K562 (cell line): ENCODE data around the gene RAPSN. TPM values are rescaled to one million over a fixed set of nuclear protein-coding genes. Genes with fewer than 3 reads are reported as not detected.

Experiments
- ATAC-seq: fragments of 200-7000 bp; cut with Tn5 transposase; 3 replicates; pipeline ENCODE4 v1.9.1; 2020; ENCODE audit warnings: moderate library complexity
- BruUV-seq: library from RNA; stranded (reverse); fragments of 400-500 nt; replicated peaks from 2 replicates; lab custom pipeline; 2021; lab: Mats Ljungman, UMichigan
- CTCF ChIA-PET: fragments of 300-600 bp; formaldehyde crosslinking; extraction: SDS; loops from one replicate; lab custom pipeline; 2021; ENCODE audit warnings: low intra/inter-chr PET ratio; lab: Yijun Ruan, JAX
- POLR2A ChIA-PET: fragments of 300-600, 350-650 bp; sonication (Branson Sonifier 250); formaldehyde crosslinking; extraction: SDS; loops from one replicate; lab custom pipeline; 2021; ENCODE audit warnings: antibody characterized with exemption, inconsistent platforms; lab: Yijun Ruan, JAX
- DNase-seq, 4 experiments: peaks; one replicate each; pipeline versions ENCODE4 v3.0.0 to v3.0.0-alpha.2; 2011 to 2018; ENCODE audit warnings: low spot score in 3 of 4, mixed read lengths in 3 of 4; ENCODE audit errors: extremely low read depth in 1 of 4
- FAIRE-seq: peaks from 2 replicates; lab custom pipeline; 2011; peaks lifted over from hg19 to GRCh38; lab: Jason Lieb, UNC
- H2AFZ ChIP-seq: 2 replicates; pipeline ENCODE4 v1.6.0; 2011; ENCODE audit warnings: low read depth, low read length, control low read depth, inconsistent platforms
- H3K27ac ChIP-seq: fragments of 200-600 bp; 3 replicates; pipeline ENCODE4 v1.8.0; 2011; ENCODE audit warnings: low read depth, mild to moderate bottlenecking, control low read depth, inconsistent platforms, low read length, moderate library complexity, mixed read lengths; ENCODE audit errors: extremely low read depth
- H3K27me3 ChIP-seq, 2 experiments: fragments of 300-600 bp in 1 of 2; 2 replicates in 1 of 2; 3 replicates in 1 of 2; pipeline versions ENCODE4 v1.6.0 to v1.8.0; 2011; ENCODE audit warnings: inconsistent platforms in 2 of 2, low read length in 2 of 2, mild to moderate bottlenecking in 1 of 2, mixed read lengths in 1 of 2, moderate library complexity in 1 of 2; ENCODE audit not compliant: control insufficient read depth in 2 of 2, insufficient read depth in 2 of 2
- H3K36me3 ChIP-seq: fragments of 300-600 bp; 3 replicates; pipeline ENCODE4 v1.8.0; 2011; ENCODE audit warnings: mild to moderate bottlenecking, low read length, inconsistent platforms; ENCODE audit not compliant: control insufficient read depth, insufficient read depth
- H3K4me1 ChIP-seq, 2 experiments: fragments of 200-600 bp in 1 of 2; replicated peaks in 1 of 2; 2 replicates in 1 of 2; 3 replicates in 1 of 2; pipeline versions ENCODE4 v1.5.1 to v1.8.0; 2011; ENCODE audit warnings: inconsistent platforms in 2 of 2, low read length in 2 of 2, mild to moderate bottlenecking in 1 of 2, mixed read lengths in 1 of 2, moderate library complexity in 1 of 2; ENCODE audit not compliant: control insufficient read depth in 2 of 2, insufficient read depth in 2 of 2
- H3K4me2 ChIP-seq: 2 replicates; pipeline ENCODE4 v1.6.1; 2011; ENCODE audit warnings: low read length, control low read depth, inconsistent platforms, mixed read lengths; ENCODE audit not compliant: insufficient read depth
- H3K4me3 ChIP-seq: fragments of 200-600 bp; sonication (generic), shearing (Covaris generic); 2 replicates; pipeline ENCODE4 v1.5.1; 2016; ENCODE audit warnings: control low read depth, inconsistent platforms
- H3K79me2 ChIP-seq: fragments of 200-600 bp; 3 replicates; pipeline ENCODE4 v1.8.0; 2011; ENCODE audit warnings: low read length, inconsistent platforms; ENCODE audit not compliant: control insufficient read depth, insufficient read depth
- H3K9ac ChIP-seq, 2 experiments: 2 replicates each; pipeline versions ENCODE4 v1.6.0 to v1.6.1; 2011; ENCODE audit warnings: low read depth in 2 of 2, low read length in 2 of 2, control low read depth in 1 of 2, inconsistent platforms in 1 of 2, mild to moderate bottlenecking in 1 of 2, mixed read lengths in 1 of 2; ENCODE audit not compliant: insufficient read depth in 1 of 2
- H3K9me1 ChIP-seq: one replicate; pipeline ENCODE4 v1.6.0; 2011; ENCODE audit warnings: inconsistent platforms, mild to moderate bottlenecking, low read length, moderate library complexity; ENCODE audit not compliant: control insufficient read depth, insufficient read depth
- H3K9me3 ChIP-seq: replicated peaks from 2 replicates; pipeline ENCODE4 v1.5.1; 2011; ENCODE audit warnings: low read depth, low read length, inconsistent platforms; ENCODE audit not compliant: control insufficient read depth, insufficient read depth
- H4K20me1 ChIP-seq: replicated peaks from 2 replicates; pipeline ENCODE4 v1.6.1; 2011; ENCODE audit warnings: low read length, inconsistent platforms, mixed read lengths; ENCODE audit not compliant: control insufficient read depth, insufficient read depth
- ETV6 ChIP-seq, 3 experiments: fragments of 150-350 bp in 1 of 3; sonication (generic) in 1 of 3; formaldehyde crosslinking in 1 of 3; IDR thresholded peaks; 2 replicates each; pipeline versions ENCODE4 v1.6.1 to v1.8.0; 2014 to 2022; ENCODE audit warnings: borderline replicate concordance in 2 of 3, low read depth in 2 of 3, antibody characterized with exemption in 1 of 3, low read length in 1 of 3, mild to moderate bottlenecking in 1 of 3, missing genetic modification reagents in 1 of 3
- FOXJ2 ChIP-seq: fragments of 200-800 bp; sonication (Bioruptor generic); IDR thresholded peaks from 2 replicates; pipeline ENCODE4 v1.6.1; 2016; ENCODE audit warnings: missing genetic modification characterization, missing compliant biosample characterization
- FOXP1 ChIP-seq: sonication (generic); formaldehyde crosslinking; IDR thresholded peaks from 2 replicates; pipeline ENCODE4 v1.8.0; 2022; ENCODE audit warnings: mild to moderate bottlenecking, missing genetic modification reagents
- HNRNPLL ChIP-seq: fragments of 200-400 bp; formaldehyde crosslinking; IDR thresholded peaks from 2 replicates; pipeline ENCODE4 v1.6.1; 2017; ENCODE audit warnings: low read length, low read depth, mild to moderate bottlenecking; ENCODE audit not compliant: poor library complexity, severe bottlenecking
- POLR2A ChIP-seq: fragments of 450-650 bp; conservative IDR thresholded peaks from 2 replicates; pipeline ENCODE4 v1.6.1; 2016
- POLR2G ChIP-seq: fragments of 200-400 bp; formaldehyde crosslinking; IDR thresholded peaks from 2 replicates; pipeline ENCODE4 v1.6.1; 2017; ENCODE audit warnings: low read depth, mild to moderate bottlenecking, antibody characterized with exemption, low read length, moderate library complexity
- RBFOX2 ChIP-seq: fragments of 200-400 bp; formaldehyde crosslinking; IDR thresholded peaks from 2 replicates; pipeline ENCODE4 v1.6.1; 2017; ENCODE audit warnings: low read depth, mild to moderate bottlenecking, low read length, moderate library complexity
- SIN3A ChIP-seq, 2 experiments: fragments of 150-350 bp in 1 of 2; IDR thresholded peaks; 2 replicates each; pipeline ENCODE4 v1.6.1; 2011 to 2016; ENCODE audit warnings: borderline replicate concordance in 2 of 2, low read depth in 2 of 2, low read length in 2 of 2, mild to moderate bottlenecking in 2 of 2, moderate library complexity in 2 of 2; ENCODE audit not compliant: control insufficient read depth in 1 of 2
- ZFPM2 ChIP-seq: fragments of 250-450 bp; sonication (Bioruptor Pico); IDR thresholded peaks from 2 replicates; pipeline ENCODE4 v1.5.1; 2022; ENCODE audit warnings: mild to moderate bottlenecking
- WGBS: fragments of 100-300 bp; shearing (Covaris generic); methylation state at CpG from one replicate; pipeline ENCODE4 v1.1.6; 2016; ENCODE audit warnings: low coverage, mixed read lengths; ENCODE audit not compliant: insufficient coverage; ENCODE audit errors: missing lambda C conversion rate; 5-methylcytosine and 5-hydroxymethylcytosine counted together
- in situ Hi-C: fragments of 300-500 bp; cut with MboI; formaldehyde crosslinking; loops from 4 replicates; pipeline ENCODE4 v1.15.0; 2018; ENCODE audit warnings: inconsistent platforms, mixed read lengths
- intact Hi-C: fragments of 100-400 bp; cut with micrococcal nuclease; formaldehyde crosslinking; loops from 2 replicates; pipeline ENCODE4 v1.14.2; 2022
- polyA plus RNA-seq, 8 experiments: library from polyadenylated mRNA; depleted of rRNA in 4 of 8; stranded (reverse) in 5 of 8; unstranded in 3 of 8; fragments of >200 nt; fragmentation: Nextera tagmentation in 2 of 8; fragmentation: Illumina TruSeq in 1 of 8; extraction: Ambion mirVana in 2 of 8; extraction: Trizol in 1 of 8; gene quantifications; 2 replicates each; pipeline versions ENCODE4 v1.2.1 to v1.2.3, GENCODE V29; 2011 to 2014; ENCODE audit warnings: inconsistent platforms in 1 of 8, missing spikeins in 1 of 8
- total RNA-seq, 7 experiments: library from RNA; depleted of rRNA in 6 of 7; stranded (reverse); fragments of >200 nt in 6 of 7; fragmentation: Illumina TruSeq in 2 of 7; extraction: Trizol in 2 of 7; gene quantifications; 2 replicates each; pipeline versions ENCODE4 v1.2.1 to v1.2.3, GENCODE V29; 2011 to 2021; ENCODE audit warnings: low replicate concordance in 1 of 7
- TF ChIP-seq, protein P1 (sequence below): sonication (generic); formaldehyde crosslinking; IDR thresholded peaks from 2 replicates; pipeline ENCODE4 v1.8.0; 2023; ENCODE audit warnings: missing genetic modification reagents, mild to moderate bottlenecking, borderline replicate concordance
- TF ChIP-seq, protein P2 (sequence below): sonication (generic); formaldehyde crosslinking; IDR thresholded peaks from 2 replicates; pipeline ENCODE4 v1.8.0; 2022; ENCODE audit warnings: mild to moderate bottlenecking, missing genetic modification reagents
- TF ChIP-seq, protein P3 (sequence below): fragments of 250-450 bp; sonication (Bioruptor Pico); IDR thresholded peaks from 2 replicates; pipeline ENCODE4 v1.8.0; 2021; ENCODE audit warnings: mild to moderate bottlenecking, moderate library complexity

Gene RAPSN
- total and polyA plus RNA-seq, 9 of the 15 experiments (the other 6 are each of a cell fraction or from before 2014, with no cell fraction given), result 0.06 to 0.11 TPM; not detected in 7

DNA sequence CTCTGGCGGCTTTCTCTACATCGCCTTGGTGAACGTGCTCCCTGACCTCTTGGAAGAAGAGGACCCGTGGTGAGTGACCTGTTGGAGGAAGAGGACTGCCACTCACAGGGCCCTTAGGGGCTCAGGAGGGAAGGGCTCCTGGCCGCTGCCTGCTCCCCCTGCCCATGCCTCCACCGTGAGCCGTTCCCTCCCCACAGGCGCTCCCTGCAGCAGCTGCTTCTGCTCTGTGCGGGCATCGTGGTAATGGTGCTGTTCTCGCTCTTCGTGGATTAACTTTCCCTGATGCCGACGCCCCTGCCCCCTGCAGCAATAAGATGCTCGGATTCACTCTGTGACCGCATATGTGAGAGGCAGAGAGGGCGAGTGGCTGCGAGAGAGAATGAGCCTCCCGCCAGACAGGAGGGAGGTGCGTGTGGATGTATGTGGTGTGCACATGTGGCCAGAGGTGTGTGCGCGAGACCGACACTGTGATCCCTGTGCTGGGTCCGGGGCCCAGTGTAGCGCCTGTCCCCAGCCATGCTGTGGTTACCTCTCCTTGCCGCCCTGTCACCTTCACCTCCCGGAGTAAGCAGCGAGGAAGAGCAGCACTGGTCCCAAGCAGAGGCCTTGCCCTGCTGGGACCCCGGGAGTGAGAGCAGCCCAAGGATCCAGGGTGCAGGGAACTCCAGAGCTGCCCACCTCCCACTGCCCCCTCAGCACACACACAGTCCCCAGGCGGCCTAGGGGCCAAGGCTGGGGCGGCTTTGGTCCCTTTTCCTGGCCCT, 33.7 kb downstream of the RAPSN start:
- BruUV-seq, result no TSS peak
- Histone ChIP-seq H3K4me3 (no peak overlapping the region), H3K9me3 (no peaks in the 10 kb centered on the region), H3K27ac (no peak overlapping the region), H3K4me2 (no peak overlapping the region), H3K79me2 (no peaks in the 10 kb centered on the region), H3K27me3 (no peaks in the 10 kb centered on the region), H3K9ac (peak overlapping the region in 1 of 2 experiments; percentile 55; a peak in 1 of 4 replicates), H2AFZ (no peak overlapping the region), H3K4me1 (peaks cover 0 to 53% of the 10 kb centered on the region in 2 experiments; a peak in 2 of 5 replicates), H4K20me1 (peaks cover 9% of the 10 kb centered on the region; the same call in 1 of the 2 replicates), H3K9me1 (peaks cover 10% of the 10 kb centered on the region), H3K36me3 (peaks cover 28% of the 10 kb centered on the region)
- POLR2A ChIA-PET, result interaction anchor here (2.9 kb wide), 1 partner anchor 11 kb away, joined by 23 read pairs; the partner anchor contains the start of gene PSMC3
- intact Hi-C loops (no loop called here), in situ Hi-C loops (no loop called here)
- DNase-seq (no peak), FAIRE-seq (no peak), ATAC-seq (peak; percentile 6; the same call in 2 of the 3 replicates)
- CTCF ChIA-PET, result interaction anchor here (0.7 kb wide), 1 partner anchor 61 kb away, joined by 3 read pairs; no protein-coding TSS in a partner anchor
- 83% methylated on average over 27 of the region's 31 CpGs for WGBS
- TF ChIP-seq ETV6 (IDR thresholded peaks at IDR 0.05; ENCODE audit: borderline replicate concordance in 1 of 2, low read depth in 2 of 2, low read length in 1 of 2) (no peak), ETV6 (CRISPR knock-in tag; IDR thresholded peaks at IDR 0.05; ENCODE audit: borderline replicate concordance) (no peak), ZFPM2 (CRISPR knock-in tag) (no peak), POLR2G (peak; percentile 75), FOXJ2 (tag) (no peak), FOXP1 (CRISPR knock-in tag) (0 out of 2 replicates have a peak, but pooled peaks have one; percentile 33), RBFOX2 (peak; percentile 16; the same call in 1 of the 2 replicates), POLR2A (peak; percentile 31; the same call in 1 of the 2 replicates), HNRNPLL (peak; percentile 35), SIN3A (IDR thresholded peaks at IDR 0.05; ENCODE audit: borderline replicate concordance in 2 of 2, control insufficient read depth in 1 of 2, low read depth in 2 of 2, low read length in 2 of 2) (no peak)
- TF ChIP-seq, protein P1, sequence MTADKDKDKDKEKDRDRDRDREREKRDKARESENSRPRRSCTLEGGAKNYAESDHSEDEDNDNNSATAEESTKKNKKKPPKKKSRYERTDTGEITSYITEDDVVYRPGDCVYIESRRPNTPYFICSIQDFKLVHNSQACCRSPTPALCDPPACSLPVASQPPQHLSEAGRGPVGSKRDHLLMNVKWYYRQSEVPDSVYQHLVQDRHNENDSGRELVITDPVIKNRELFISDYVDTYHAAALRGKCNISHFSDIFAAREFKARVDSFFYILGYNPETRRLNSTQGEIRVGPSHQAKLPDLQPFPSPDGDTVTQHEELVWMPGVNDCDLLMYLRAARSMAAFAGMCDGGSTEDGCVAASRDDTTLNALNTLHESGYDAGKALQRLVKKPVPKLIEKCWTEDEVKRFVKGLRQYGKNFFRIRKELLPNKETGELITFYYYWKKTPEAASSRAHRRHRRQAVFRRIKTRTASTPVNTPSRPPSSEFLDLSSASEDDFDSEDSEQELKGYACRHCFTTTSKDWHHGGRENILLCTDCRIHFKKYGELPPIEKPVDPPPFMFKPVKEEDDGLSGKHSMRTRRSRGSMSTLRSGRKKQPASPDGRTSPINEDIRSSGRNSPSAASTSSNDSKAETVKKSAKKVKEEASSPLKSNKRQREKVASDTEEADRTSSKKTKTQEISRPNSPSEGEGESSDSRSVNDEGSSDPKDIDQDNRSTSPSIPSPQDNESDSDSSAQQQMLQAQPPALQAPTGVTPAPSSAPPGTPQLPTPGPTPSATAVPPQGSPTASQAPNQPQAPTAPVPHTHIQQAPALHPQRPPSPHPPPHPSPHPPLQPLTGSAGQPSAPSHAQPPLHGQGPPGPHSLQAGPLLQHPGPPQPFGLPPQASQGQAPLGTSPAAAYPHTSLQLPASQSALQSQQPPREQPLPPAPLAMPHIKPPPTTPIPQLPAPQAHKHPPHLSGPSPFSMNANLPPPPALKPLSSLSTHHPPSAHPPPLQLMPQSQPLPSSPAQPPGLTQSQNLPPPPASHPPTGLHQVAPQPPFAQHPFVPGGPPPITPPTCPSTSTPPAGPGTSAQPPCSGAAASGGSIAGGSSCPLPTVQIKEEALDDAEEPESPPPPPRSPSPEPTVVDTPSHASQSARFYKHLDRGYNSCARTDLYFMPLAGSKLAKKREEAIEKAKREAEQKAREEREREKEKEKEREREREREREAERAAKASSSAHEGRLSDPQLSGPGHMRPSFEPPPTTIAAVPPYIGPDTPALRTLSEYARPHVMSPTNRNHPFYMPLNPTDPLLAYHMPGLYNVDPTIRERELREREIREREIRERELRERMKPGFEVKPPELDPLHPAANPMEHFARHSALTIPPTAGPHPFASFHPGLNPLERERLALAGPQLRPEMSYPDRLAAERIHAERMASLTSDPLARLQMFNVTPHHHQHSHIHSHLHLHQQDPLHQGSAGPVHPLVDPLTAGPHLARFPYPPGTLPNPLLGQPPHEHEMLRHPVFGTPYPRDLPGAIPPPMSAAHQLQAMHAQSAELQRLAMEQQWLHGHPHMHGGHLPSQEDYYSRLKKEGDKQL, result no peak
- TF ChIP-seq, protein P2, sequence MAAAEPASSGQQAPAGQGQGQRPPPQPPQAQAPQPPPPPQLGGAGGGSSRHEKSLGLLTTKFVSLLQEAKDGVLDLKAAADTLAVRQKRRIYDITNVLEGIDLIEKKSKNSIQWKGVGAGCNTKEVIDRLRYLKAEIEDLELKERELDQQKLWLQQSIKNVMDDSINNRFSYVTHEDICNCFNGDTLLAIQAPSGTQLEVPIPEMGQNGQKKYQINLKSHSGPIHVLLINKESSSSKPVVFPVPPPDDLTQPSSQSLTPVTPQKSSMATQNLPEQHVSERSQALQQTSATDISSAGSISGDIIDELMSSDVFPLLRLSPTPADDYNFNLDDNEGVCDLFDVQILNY, result no peak
- TF ChIP-seq, protein P3, sequence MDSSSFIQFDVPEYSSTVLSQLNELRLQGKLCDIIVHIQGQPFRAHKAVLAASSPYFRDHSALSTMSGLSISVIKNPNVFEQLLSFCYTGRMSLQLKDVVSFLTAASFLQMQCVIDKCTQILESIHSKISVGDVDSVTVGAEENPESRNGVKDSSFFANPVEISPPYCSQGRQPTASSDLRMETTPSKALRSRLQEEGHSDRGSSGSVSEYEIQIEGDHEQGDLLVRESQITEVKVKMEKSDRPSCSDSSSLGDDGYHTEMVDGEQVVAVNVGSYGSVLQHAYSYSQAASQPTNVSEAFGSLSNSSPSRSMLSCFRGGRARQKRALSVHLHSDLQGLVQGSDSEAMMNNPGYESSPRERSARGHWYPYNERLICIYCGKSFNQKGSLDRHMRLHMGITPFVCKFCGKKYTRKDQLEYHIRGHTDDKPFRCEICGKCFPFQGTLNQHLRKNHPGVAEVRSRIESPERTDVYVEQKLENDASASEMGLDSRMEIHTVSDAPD (CRISPR knock-in tag), result no peak
